GM12891 (cell line): Measurements from ENCODE around the gene HINT2.

Experiments
- POLR2A ChIP-seq: IDR thresholded peaks from 2 replicates; pipeline ENCODE4 v1.6.1; 2011; ENCODE audit warnings: low read depth, low read length, control low read depth
- POLR2AphosphoS5 ChIP-seq: IDR thresholded peaks from 2 replicates; pipeline ENCODE4 v1.6.1; 2011; ENCODE audit warnings: low read depth, low read length, control low read depth
- TAF1 ChIP-seq: IDR thresholded peaks from 2 replicates; pipeline ENCODE4 v1.6.1; 2011; ENCODE audit warnings: low read depth, low read length, control low read depth

- TF ChIP-seq POLR2A: no peak
- no peak for TF ChIP-seq TAF1
- TF ChIP-seq POLR2AphosphoS5: no peak
Measured at GRCh38 chr9:35842020-35842745, 27.3 kb upstream of the HINT2 start.
